Coronary artery (tissue), 2 donors: ENCODE data around the gene TPM2.

Experiments used
- DNase-seq: peaks from one replicate; pipeline ENCODE4 v3.0.0-alpha.2; 2017; ENCODE audit warnings: low spot score
- H3K27ac ChIP-seq, 2 donors: fragments of 200-600 bp; sonication (generic); one replicate each; pipeline ENCODE4 v1.5.1; 2016 to 2019
- H3K4me3 ChIP-seq: fragments of 200-600 bp; sonication (generic); 2 replicates; pipeline ENCODE4 v1.5.1; 2016; ENCODE audit warnings: mild to moderate bottlenecking, moderate library complexity
- CTCF ChIP-seq: fragments of 200-600 bp; sonication (generic); IDR thresholded peaks from one replicate; pipeline ENCODE4 v1.5.1; 2019; ENCODE audit warnings: antibody characterized with exemption

TPM2 gene

GRCh38 chr9:35679091-35679490 lies 10.6 kb downstream of the TPM2 start:
- Histone ChIP-seq H3K4me3 (no peak overlapping the region), H3K27ac (peak overlapping the region in 1 of 2 donors; percentile 7)
- TF ChIP-seq CTCF: no peak
- DNase-seq: no peak

GRCh38 chr9:35675732-35676392 lies 13.9 kb downstream of the TPM2 start:
- Histone ChIP-seq H3K4me3 (peak overlapping the region; percentile 73), H3K27ac (no peak overlapping the region)
- no peak for DNase-seq
- no peak for TF ChIP-seq CTCF

- no peak for DNase-seq
- no peak for TF ChIP-seq CTCF
- no peak overlapping the region for H3K27ac ChIP-seq
- H3K4me3 ChIP-seq: peak overlapping the region; percentile 73
Observed at GRCh38 chr9:35675204-35675603, 14.5 kb downstream of the TPM2 start.

DNA sequence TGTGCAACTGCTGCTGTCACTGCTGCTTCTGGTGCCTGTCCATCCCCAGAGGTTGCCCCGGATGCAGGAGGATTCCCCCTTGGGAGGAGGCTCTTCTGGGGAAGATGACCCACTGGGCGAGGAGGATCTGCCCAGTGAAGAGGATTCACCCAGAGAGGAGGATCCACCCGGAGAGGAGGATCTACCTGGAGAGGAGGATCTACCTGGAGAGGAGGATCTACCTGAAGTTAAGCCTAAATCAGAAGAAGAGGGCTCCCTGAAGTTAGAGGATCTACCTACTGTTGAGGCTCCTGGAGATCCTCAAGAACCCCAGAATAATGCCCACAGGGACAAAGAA lies 15.7 kb downstream of the TPM2 start:
- no peak for TF ChIP-seq CTCF
- Histone ChIP-seq H3K4me3 (no peak overlapping the region), H3K27ac (no peak overlapping the region)
- DNase-seq: no peak

DNA sequence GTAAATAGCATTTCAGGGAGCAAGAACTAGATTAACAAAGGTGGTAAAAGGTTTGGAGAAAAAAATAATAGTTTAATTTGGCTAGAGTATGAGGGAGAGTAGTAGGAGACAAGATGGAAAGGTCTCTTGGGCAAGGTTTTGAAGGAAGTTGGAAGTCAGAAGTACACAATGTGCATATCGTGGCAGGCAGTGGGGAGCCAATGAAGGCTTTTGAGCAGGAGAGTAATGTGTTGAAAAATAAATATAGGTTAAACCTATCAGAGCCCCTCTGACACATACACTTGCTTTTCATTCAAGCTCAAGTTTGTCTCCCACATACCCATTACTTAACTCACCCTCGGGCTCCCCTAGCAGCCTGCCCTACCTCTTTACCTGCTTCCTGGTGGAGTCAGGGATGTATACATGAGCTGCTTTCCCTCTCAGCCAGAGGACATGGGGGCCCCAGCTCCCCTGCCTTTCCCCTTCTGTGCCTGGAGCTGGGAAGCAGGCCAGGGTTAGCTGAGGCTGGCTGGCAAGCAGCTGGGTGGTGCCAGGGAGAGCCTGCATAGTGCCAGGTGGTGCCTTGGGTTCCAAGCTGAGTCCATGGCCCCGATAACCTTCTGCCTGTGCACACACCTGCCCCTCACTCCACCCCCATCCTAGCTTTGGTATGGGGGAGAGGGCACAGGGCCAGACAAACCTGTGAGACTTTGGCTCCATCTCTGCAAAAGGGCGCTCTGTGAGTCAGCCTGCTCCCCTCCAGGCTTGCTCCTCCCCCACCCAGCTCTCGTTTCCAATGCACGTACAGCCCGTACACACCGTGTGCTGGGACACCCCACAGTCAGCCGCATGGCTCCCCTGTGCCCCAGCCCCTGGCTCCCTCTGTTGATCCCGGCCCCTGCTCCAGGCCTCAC lies 16.3 kb downstream of the TPM2 start, which contains the start of gene CA9:
CA9 (plus strand) TSS at position 797 of the 893 bp plus-strand sequence; CDS start at position 829, 32 bp downstream.
- no peak for TF ChIP-seq CTCF
- H3K27ac ChIP-seq: no peak within 1 kb of the TSS
- no peak for DNase-seq
- no peak within 1 kb of the TSS for H3K4me3 ChIP-seq

GRCh38 chr9:35669331-35670145 lies 20.2 kb downstream of the TPM2 start:
- Histone ChIP-seq H3K27ac (no peak overlapping the region), H3K4me3 (no peak overlapping the region)
- no peak for DNase-seq
- no peak for TF ChIP-seq CTCF
